Nephron (organoid): ENCODE data around the gene METTL3.
A peak's percentile ranks its signal among the peaks of the same experiment; 100 is the strongest.

ENCODE experiments used
- H3K27ac Mint-ChIP-seq, 3 experiments: 2 replicates each; pipeline ENCODE4 v1.8.0; 2020; ENCODE audit warnings: mixed read lengths in 3 of 3, mild to moderate bottlenecking in 2 of 3, moderate library complexity in 1 of 3
- H3K27me3 Mint-ChIP-seq: 2 replicates; pipeline ENCODE4 v1.8.0; 2021; ENCODE audit warnings: low read depth, mild to moderate bottlenecking, moderate library complexity, mixed read lengths
- H3K36me3 Mint-ChIP-seq: 2 replicates; pipeline ENCODE4 v1.8.0; 2020; ENCODE audit warnings: low read depth, mixed read lengths
- H3K4me1 Mint-ChIP-seq: 2 replicates; pipeline ENCODE4 v1.8.0; 2020; ENCODE audit warnings: mixed read lengths
- H3K4me3 Mint-ChIP-seq, 3 experiments: 2 replicates each; pipeline ENCODE4 v1.8.0; 2020; ENCODE audit warnings: mild to moderate bottlenecking in 3 of 3, mixed read lengths in 3 of 3, moderate library complexity in 2 of 3
- H3K9me3 Mint-ChIP-seq: 2 replicates; pipeline ENCODE4 v1.8.0; 2020; ENCODE audit warnings: mixed read lengths
- CTCF ChIP-seq, 3 experiments: fragments of 200-600 bp; sonication (generic); IDR thresholded peaks; one replicate each; pipeline ENCODE4 v1.5.0; 2021; ENCODE audit warnings: antibody characterized with exemption in 3 of 3; ENCODE audit not compliant: unreplicated experiment in 3 of 3

METTL3 gene

GRCh38 chr14:21543963-21544362, 32.8 kb upstream of the METTL3 start:
- H3K4me3 Mint-ChIP-seq: peak overlapping the region in 1 of 3 experiments; percentile 49
- no peaks in the 10 kb centered on the region for H3K27me3 Mint-ChIP-seq
- peak overlapping the region in 2 of 3 experiments; percentile 48 to 84 for H3K27ac Mint-ChIP-seq
- H3K9me3 Mint-ChIP-seq: no peaks in the 10 kb centered on the region
- TF ChIP-seq CTCF (IDR thresholded peaks at IDR 0.05; ENCODE audit: unreplicated experiment in 3 of 3): no peak
- peaks cover 9% of the 10 kb centered on the region for H3K4me1 Mint-ChIP-seq
- H3K36me3 Mint-ChIP-seq: no peaks in the 10 kb centered on the region

- H3K27me3 Mint-ChIP-seq: no peaks in the 10 kb centered on the region
- no peaks in the 10 kb centered on the region for H3K36me3 Mint-ChIP-seq
- H3K4me3 Mint-ChIP-seq: peak overlapping the region in 1 of 3 experiments; percentile 49
- no peak for TF ChIP-seq CTCF (IDR thresholded peaks at IDR 0.05; ENCODE audit: unreplicated experiment in 3 of 3)
- no peaks in the 10 kb centered on the region for H3K9me3 Mint-ChIP-seq
- peaks cover 9% of the 10 kb centered on the region for H3K4me1 Mint-ChIP-seq
- peak overlapping the region in 2 of 3 experiments; percentile 48 to 84 for H3K27ac Mint-ChIP-seq
These were observed 32.4 kb upstream of the METTL3 start for GRCh38 chr14:21543521-21543960.

DNA sequence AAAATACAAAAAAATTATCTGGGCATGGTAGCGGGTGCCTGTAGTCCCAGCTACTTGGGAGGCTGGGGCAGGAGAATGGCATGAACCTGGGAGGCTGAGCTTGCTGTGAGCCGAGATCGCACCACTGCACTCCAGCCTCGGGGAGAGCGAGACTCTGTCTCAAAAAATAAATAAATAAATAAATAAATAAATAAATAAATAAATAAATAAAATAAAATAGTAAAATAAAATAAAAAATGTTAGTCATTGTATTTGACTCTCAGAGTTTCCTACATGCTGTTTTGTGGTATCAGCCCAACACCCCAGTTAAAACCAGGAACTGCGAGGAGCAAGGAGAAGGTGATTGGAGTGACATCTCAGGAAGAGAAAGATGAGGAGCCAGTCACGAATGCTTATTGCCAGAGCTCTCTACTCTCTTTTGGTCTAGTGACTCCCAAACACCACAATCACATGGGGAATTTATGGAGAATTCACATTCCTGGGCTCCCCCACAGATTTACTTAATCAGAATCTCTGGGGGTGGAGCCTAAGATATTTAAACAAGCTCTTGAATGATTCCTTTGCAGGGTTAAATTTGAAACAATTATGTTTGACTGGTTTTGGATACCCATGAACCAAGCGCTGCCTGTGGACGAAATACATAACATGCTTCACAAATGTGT, 30.4 kb upstream of the METTL3 start:
- Mint-ChIP-seq H3K4me1 (peaks cover 15% of the 10 kb centered on the region), H3K9me3 (no peaks in the 10 kb centered on the region), H3K36me3 (no peaks in the 10 kb centered on the region), H3K4me3 (no peak overlapping the region), H3K27me3 (peaks cover 5% of the 10 kb centered on the region), H3K27ac (no peak overlapping the region)
- no peak for TF ChIP-seq CTCF (IDR thresholded peaks at IDR 0.05; ENCODE audit: unreplicated experiment in 3 of 3)

DNA sequence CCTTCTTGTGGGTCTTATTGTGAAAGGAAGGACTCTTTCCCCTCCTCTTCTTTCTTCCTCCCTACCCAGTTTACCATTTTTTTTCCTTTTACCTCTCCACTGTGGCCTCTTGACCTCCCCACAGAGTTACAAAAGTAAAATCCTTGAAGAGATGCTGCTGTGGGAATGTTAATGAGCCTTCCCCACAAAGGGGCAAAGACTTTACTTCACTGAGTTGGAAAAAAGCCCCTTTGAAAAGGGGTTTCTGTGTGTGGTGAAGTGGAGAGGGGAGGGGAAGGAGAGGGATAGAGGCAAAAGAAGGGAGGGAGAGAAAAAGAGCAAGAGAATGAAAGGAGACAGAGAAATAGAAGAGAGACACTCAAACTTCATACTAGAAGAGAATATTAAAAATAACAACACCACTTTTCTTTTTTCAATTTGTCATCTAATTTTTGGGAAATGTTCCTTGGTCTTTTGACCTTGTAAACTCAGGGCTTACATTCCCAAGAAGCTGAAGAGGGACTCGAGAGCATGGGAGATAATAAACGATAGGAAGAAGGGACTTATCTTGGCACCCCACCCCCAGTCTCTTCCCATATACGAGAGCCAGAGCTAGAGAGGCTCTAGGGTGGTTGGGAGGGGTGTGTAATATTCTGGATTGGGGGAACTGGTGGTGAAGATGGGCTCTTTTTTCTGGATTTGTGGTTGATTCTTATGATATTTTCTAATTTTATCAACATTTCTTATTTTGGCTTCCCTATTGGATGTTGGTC, 28.2 kb upstream of the METTL3 start:
- H3K27ac Mint-ChIP-seq: peak overlapping the region in 1 of 3 experiments; percentile 54
- H3K4me1 Mint-ChIP-seq: peaks cover 25% of the 10 kb centered on the region
- no peaks in the 10 kb centered on the region for H3K36me3 Mint-ChIP-seq
- peaks cover 19% of the 10 kb centered on the region for H3K27me3 Mint-ChIP-seq
- H3K9me3 Mint-ChIP-seq: no peaks in the 10 kb centered on the region
- no peak for TF ChIP-seq CTCF (IDR thresholded peaks at IDR 0.05; ENCODE audit: unreplicated experiment in 3 of 3)
- H3K4me3 Mint-ChIP-seq: no peak overlapping the region

GRCh38 chr14:21537090-21537424, 25.9 kb upstream of the METTL3 start:
- Mint-ChIP-seq H3K4me3 (peak overlapping the region; percentile 85 to 86 (median 86)), H3K9me3 (no peaks in the 10 kb centered on the region), H3K36me3 (no peaks in the 10 kb centered on the region), H3K27ac (peak overlapping the region; percentile 34 to 84 (median 75)), H3K4me1 (peaks cover 17% of the 10 kb centered on the region), H3K27me3 (peaks cover 29% of the 10 kb centered on the region)
- TF ChIP-seq CTCF (IDR thresholded peaks at IDR 0.05; ENCODE audit: unreplicated experiment in 3 of 3): no peak
